Measurements from ENCODE around the gene ZBTB17. TPM values are rescaled to one million over a fixed set of nuclear protein-coding genes. Genes with fewer than 3 reads are reported as not detected.
"Not testable (repeated sequence)": the region's sequence is repeated elsewhere in the genome, so short reads cannot be mapped to it uniquely, and the experiment has no call there.

ZBTB17 gene
- 10 to 100 TPM; 14.8 to 27.5 TPM for total RNA-seq

- Histone ChIP-seq H3K27me3 (no peaks in the 10 kb centered on the region), H3K4me1 (peaks cover 0 to 17% of the 10 kb centered on the region in 2 donors), H3K4me3 (peak within 1 kb of the TSS; percentile 93 to 95), H3K36me3 (peaks cover 14% of the 10 kb centered on the region), H3K27ac (peak within 1 kb of the TSS; percentile 84 to 88), H3K9me3 (no peaks in the 10 kb centered on the region)
- peak in 1 of 2 donors; percentile 6 for TF ChIP-seq CTCF (IDR thresholded peaks at IDR 0.05)
- DNase-seq (ENCODE audit: low spot score), result peak; percentile 92
Measured at GRCh38 chr1:15975805-15976680, at the start of gene ZBTB17. ZBTB17 (minus strand) TSS chr1:15976101; CDS start chr1:15948495, 27,606 bp downstream.

- Histone ChIP-seq H3K9me3 (no peaks in the 10 kb centered on the region), H3K4me3 (no peak overlapping the region), H3K4me1 (peaks cover 0 to 43% of the 10 kb centered on the region in 2 donors), H3K27me3 (no peaks in the 10 kb centered on the region), H3K27ac (peak overlapping the region; percentile 48 to 94), H3K36me3 (no peaks in the 10 kb centered on the region)
- DNase-seq (ENCODE audit: low spot score), result no peak
- TF ChIP-seq CTCF (IDR thresholded peaks at IDR 0.05), result no peak
Measured at GRCh38 chr1:16023050-16023653, 47.3 kb upstream of the ZBTB17 start.

- H3K27me3 ChIP-seq, result no peaks in the 10 kb centered on the region
- no peak for TF ChIP-seq CTCF (IDR thresholded peaks at IDR 0.05)
- H3K4me1 ChIP-seq, result peaks cover 0 to 49% of the 10 kb centered on the region in 2 donors
- H3K4me3 ChIP-seq, result no peak overlapping the region
- H3K36me3 ChIP-seq, result peaks cover 3% of the 10 kb centered on the region
- DNase-seq (ENCODE audit: low spot score), result no peak
- H3K9me3 ChIP-seq, result no peaks in the 10 kb centered on the region
- peak overlapping the region; percentile 93 to 94 for H3K27ac ChIP-seq
Measured at GRCh38 chr1:16022393-16022792, 46.5 kb upstream of the ZBTB17 start.

GRCh38 chr1:16021681-16022080, 45.8 kb upstream of the ZBTB17 start, which contains the start of gene CLCNKA:
CLCNKA (plus strand) TSS chr1:16022036; CDS start chr1:16022620, 584 bp downstream.
- TF ChIP-seq CTCF (IDR thresholded peaks at IDR 0.05), result no peak
- Histone ChIP-seq H3K4me3 (no peak within 1 kb of the TSS), H3K27me3 (no peaks in the 10 kb centered on the region), H3K4me1 (peaks cover 0 to 46% of the 10 kb centered on the region in 2 donors), H3K36me3 (peaks cover 10% of the 10 kb centered on the region), H3K27ac (peak within 1 kb of the TSS; percentile 93 to 94), H3K9me3 (no peaks in the 10 kb centered on the region)
- no peak for DNase-seq (ENCODE audit: low spot score)

GRCh38 chr1:16020878-16021277, 45.0 kb upstream of the ZBTB17 start:
- not testable (repeated sequence) for DNase-seq (ENCODE audit: low spot score); H3K27me3 ChIP-seq; H3K9me3 ChIP-seq; H3K4me3 ChIP-seq
- Histone ChIP-seq H3K4me1 (peaks cover 0 to 45% of the 10 kb centered on the region in 2 donors), H3K36me3 (peaks cover 16% of the 10 kb centered on the region), H3K27ac (peak overlapping the region; percentile 93 to 94)

- TF ChIP-seq CTCF (IDR thresholded peaks at IDR 0.05), result no peak
- Histone ChIP-seq H3K27me3 (no peaks in the 10 kb centered on the region), H3K27ac (peak overlapping the region; percentile 93 to 94), H3K4me1 (peaks cover 0 to 45% of the 10 kb centered on the region in 2 donors), H3K4me3 (no peak overlapping the region), H3K9me3 (no peaks in the 10 kb centered on the region), H3K36me3 (peaks cover 21% of the 10 kb centered on the region)
- no peak for DNase-seq (ENCODE audit: low spot score)
Measured at GRCh38 chr1:16020325-16020724, 44.4 kb upstream of the ZBTB17 start.

Measured in right atrium auricular region (tissue), 2 donors.